SIG-M5 (cell line): ENCODE measurements around the gene CELSR2.
"Not testable (repeated sequence)": the region's sequence is repeated elsewhere in the genome, so short reads cannot be mapped to it uniquely, and the experiment has no call there.

Experiments used
- DNase-seq: peaks from one replicate; lab custom pipeline; 2025; lab: John Stamatoyannopoulos, UW

The CELSR2 gene

GRCh38 chr1:109277434-109278204 is 28.3 kb downstream of the CELSR2 start:
- DNase-seq: no peak

DNA sequence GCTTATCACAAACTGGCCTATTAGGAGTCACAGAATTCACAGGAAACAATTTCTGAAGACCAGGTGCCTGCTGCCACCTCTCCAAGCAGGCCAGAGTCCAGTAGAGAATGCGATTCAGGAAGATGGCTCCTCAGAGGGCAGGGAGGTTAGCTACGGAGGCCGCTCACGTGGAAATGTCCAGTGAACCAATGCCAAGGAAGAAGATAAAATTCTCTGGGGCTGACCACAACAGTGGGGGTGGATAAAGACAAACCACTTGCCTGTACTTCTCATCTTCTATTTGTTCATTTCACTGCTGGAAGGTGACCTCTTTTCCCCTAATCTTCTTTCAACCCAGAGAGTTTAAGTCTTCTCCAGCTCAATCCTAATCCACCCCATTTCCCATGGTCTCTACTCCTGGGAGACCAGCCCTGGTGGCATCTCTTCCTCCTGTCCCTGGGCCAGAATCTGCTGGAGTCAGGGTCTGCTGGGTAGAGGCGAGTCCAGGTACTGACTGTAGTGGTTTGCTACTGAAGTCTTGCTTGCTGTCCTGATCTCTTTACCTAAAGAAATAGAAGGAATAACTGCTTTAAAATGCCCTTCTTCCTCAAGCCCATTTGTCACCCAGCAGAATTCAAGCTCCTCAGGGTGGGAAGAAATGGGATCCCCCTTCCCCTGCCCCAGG is 30.4 kb downstream of the CELSR2 start:
- DNase-seq: no peak

- DNase-seq: no peak
Measured at GRCh38 chr1:109280862-109281261, 31.5 kb downstream of the CELSR2 start.

DNA sequence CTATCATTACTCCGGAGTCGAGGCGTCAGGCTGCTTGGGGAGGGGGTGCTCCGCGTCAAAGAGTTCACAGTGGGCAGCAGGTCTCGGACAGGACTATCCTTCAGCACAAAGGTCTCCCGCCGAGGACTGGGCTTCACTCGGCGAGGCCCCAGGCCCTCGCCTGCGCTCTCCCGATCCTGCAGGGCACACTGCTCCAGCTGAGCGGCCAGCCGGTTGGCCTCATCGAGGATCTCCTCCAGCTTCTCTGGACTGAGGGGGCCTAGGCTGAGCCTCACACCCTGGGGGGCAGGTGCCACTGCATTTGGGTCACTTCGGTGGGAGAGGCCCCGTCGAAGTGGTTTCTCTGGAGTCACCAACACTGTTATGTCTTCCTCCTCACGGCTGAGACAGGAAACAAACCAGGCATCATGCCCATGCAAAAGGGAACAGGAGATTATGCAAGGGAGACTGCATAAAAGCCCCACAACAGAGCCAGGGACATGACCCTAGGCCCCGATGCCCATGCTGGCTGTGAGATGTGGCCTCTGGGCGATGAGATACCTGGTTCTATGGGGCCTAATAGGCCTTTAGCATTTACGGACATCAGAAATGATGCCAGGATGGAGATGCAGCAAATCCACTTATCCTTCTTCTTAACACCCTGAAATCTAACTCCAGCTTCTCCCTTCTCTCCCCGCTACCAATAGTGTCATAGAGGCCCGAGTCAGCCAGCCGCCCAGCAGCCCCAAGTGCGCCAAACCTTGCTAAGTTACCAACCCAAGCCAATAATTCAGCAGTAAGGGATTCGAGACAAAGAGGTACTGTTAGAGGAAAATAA is 32.5 kb downstream of the CELSR2 start:
- DNase-seq: no peak

GRCh38 chr1:109282497-109282951 is 33.2 kb downstream of the CELSR2 start:
- no peak for DNase-seq

DNA sequence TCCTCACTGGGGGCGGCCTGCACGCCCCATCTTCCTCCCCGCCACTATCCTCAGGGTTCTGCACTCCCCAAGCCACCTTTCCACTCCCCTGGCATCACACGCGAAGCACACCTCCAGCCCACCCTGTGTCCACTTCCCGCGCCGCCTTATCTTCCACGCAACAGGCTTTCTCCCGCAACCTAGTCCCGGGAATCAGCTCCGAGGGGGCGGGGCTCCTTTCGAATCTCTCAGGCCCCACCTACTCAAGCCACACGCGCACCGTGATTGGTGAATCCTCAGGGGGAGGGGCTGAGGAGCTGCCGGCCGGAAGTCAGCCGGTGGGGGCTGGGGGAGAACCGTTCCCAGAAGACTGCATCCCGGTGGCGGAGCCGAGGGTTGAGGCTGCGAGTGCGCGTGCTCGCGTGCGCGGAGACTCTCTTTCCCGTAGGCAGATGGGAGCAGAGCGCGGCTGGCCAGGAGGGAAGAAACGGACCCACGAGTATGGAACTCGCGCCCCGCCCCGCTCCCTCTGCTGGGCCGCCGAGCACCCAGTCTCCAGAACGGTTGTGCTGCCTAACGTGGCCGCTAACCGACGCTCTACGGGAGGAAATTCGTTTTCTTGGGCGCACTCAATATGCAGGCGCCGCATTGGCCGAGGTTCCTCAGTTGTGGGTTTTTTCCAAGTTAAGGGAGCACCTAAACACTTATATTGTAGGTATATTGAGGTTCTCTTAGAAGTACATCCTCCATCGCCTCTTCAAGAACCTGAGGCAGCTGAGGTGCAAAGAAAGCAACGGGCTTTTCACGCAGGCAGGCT is 33.8 kb downstream of the CELSR2 start, which contains the start of gene PSRC1:
Gene PSRC1, minus strand, starts transcription at position 194 of the 796 bp plus-strand sequence.
- peak; percentile 53 for DNase-seq

- DNase-seq: no peak
Measured at GRCh38 chr1:109283748-109284600, 34.6 kb downstream of the CELSR2 start.

DNA sequence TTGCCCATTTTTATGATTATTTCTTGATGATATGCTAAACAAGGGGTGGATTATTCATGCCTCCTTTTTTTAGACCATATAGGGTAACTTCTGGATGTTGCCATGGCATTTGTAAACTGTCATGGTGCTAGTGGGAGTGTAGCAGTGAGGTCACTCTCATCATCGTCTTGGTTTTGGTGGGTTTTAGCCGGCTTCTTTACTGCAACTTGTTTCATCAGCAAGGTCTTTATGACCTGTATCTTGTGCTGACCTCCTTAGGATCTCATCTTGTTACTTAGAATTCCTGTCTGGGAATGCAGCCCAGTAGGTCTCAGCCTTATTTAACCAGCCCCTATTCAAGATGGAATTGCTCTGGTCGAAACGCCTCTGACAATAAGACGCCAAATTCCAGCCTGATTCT is 37.4 kb downstream of the CELSR2 start:
- not testable (repeated sequence) for DNase-seq

- no peak for DNase-seq
Measured at GRCh38 chr1:109290137-109290536, 40.8 kb downstream of the CELSR2 start.

- peak; percentile 33 for DNase-seq
Measured at GRCh38 chr1:109290998-109291397, 41.7 kb downstream of the CELSR2 start.

DNA sequence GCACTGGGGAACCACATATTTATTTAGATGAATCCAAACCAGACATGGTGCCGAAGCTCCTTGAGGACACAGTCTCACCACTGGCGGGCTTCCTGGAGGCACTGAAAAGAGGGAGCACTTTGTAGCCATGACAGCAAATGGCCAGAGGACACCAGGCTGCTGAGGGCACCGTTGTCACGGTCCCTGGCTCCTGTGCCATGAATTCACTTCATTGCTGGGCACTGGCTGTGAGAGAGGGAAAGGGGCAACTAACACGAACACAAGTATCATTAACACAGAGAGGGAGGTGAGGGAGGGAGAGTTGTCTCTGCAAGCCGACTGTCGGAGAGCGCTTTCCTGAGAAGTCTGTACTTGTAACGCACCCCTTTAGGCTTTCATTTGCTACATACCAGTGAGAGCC is 43.0 kb downstream of the CELSR2 start:
- DNase-seq: no peak

GRCh38 chr1:109293026-109293425 is 43.7 kb downstream of the CELSR2 start:
- DNase-seq: no peak

DNA sequence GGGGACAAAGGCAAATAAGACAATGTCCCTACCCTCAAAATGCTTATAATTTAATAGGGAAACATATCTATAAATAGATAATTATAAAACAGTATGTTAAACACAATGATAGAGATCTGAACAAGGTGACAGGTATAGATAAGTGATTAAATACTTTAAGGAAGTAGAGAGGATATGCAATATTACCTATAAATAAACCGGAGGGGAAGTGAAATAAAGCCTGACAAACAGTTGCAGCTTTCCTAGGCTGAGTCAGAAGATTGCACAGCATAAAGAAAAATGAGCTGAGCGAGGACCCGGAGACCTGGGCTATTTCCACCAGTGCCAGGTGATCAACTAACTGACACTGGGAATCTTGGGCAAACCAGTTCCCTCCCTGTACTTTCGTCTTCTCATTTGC is 45.1 kb downstream of the CELSR2 start:
- no peak for DNase-seq

DNA sequence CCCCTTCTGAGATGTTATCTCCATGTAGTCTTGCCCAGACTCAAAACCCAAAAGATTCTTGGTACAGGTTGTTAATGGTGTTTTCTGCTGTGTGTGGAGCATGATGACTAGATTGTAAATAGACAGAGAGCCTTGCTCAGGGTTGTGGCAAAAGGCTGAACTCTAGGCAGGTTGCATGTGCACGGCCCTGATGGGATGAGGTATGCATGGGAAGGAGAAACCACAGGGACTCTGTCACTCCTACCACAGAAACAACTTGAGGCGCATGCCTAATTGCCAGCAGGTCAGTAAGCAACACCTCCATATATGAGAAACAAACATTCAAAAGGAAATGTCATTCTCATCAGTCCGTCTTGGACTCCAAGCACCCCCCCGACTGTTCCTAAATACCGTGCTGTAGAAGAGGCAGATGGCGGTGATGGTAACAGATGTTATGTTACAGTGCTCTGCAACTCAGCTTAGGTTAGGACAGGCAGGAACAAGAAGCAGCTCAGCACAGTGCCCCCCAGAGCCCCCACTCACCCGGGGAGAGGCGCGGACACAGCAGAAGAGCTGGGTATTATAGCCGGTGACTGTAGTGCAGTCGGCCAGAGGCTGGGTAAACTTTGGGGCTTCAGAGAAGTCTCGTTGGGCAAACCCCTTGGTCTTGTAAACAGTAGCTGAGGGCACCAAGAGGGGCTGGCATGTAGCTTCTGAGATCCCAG is 46.5 kb downstream of the CELSR2 start:
- no peak for DNase-seq

DNA sequence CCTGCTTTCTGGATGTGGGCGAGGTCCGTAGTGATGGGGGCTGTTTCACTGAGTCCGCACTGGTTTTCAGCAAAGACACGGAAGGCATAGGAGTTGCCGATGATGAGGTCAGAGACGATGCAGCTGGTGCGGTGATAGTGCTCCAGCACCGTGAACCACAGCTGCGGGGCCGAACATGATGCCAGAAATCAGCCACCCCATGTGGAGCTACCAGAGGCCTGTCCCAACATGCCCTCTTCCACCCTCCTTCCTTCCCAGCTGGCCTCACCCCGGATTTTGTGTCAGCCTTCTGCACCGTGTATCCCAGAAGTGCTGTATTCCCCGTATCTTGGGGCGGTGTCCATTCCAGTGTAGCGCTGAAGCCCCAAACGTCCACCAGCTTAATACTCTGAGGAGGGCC is 47.4 kb downstream of the CELSR2 start:
- no peak for DNase-seq

- no peak for DNase-seq
Measured at GRCh38 chr1:109298666-109299557, 49.6 kb downstream of the CELSR2 start.

DNA sequence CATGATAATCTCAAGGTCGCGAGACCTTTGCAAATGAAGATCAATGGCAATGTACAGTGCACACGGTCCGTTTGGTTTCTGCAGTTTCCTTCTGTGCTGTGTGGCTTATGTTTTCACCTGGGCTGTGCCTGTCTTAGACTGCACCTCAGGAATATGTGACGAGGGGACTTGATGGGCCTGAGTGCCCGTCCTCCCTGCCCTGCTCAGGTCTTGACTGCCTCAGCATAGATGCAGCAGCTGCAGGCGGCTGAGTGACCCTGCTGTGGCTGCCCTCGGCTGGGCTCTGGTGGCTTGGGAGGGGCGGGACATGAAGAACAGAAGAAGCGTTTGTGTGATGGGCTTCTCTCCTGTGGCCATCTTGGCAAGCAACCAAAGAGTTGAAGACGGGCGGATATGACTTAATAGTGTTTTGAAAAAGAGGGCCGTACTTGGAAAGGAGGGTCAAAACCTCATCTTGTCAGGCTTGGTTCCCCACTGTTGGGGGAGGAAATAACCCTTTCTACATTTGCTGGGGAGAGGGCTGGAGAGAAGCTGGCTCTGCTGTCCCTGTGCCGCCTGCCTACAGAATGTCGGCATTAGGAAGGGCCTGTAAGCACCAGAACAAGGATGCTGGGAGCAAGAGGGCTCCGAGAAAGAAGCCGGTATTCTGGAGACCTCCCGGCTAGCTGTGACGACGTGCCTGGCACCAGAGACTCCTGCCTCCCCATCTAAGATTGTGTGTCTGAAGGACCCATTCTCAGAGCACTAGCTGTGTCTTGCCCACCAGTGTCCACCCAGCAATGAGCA is 50.4 kb downstream of the CELSR2 start:
- DNase-seq: no peak

GRCh38 chr1:109300650-109301151 is 51.4 kb downstream of the CELSR2 start:
- no peak for DNase-seq
